Kasumi-1 (cell line): Measurements from ENCODE around the gene PHETA1.

Source experiments
- DNase-seq, 2 experiments: peaks; one replicate each; lab custom pipeline; 2025; lab: John Stamatoyannopoulos, UW

Gene PHETA1

DNA sequence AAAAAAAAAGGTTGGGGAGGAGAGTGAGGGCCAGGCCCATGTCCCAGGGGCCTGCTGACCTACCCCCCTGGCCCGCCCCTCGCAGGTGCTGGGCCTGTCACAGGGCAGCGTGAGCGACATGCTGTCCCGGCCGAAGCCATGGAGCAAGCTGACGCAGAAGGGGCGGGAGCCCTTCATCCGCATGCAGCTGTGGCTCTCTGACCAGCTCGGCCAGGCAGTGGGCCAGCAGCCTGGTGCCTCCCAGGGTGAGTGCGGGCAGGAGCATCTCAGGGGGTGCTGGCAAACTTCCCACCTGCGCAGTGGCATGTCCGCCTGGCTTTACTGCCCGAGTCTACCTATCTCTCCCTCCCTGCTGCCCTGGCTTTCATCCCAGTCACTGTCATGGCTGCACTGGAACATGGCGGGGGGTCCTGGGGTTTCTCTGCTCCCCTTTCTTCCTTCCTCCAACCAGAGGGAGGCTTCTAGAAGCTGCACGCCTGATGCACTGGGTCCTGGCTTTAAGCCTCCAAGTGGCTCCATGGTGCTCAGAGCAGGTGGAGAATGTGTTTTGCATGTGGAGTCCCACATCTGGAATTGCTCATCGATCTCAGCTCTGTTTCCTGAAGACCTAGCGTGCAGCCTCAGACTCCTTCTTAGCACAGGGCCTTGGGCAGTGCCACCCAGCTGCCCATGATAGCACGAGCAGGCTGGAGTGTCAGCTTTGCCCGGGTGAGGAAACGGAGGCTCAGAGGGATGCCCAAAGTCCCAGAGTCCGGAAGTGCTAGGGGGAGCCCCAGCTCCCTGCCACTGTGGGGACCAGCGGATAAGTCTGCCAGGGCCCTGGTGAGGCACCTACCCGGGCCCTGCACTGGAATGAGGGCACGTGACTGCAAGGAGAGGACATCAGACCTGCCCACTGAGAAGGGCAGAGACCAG, 46.3 kb downstream of the PHETA1 start:
- DNase-seq, result no peak

DNA sequence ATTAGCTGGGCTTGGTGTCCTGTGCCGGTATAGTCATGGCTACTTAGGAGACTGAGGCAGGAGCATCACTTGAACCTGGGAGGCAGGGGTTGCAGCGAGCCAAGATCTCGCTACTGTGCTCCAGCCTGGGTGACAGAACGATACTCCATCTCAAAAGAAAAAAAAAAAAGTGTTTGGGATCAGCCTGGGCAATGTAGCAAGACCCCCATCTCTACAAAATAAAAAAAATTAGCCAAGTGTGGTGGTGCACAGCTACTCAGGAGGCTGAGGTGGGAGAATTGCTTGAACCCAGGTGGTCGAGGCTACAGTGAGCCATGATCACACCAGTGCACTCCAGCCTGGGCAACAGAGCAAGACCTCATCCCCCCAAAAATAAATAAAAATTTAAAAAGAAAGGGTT, 47.6 kb downstream of the PHETA1 start:
- DNase-seq, result no peak

DNA sequence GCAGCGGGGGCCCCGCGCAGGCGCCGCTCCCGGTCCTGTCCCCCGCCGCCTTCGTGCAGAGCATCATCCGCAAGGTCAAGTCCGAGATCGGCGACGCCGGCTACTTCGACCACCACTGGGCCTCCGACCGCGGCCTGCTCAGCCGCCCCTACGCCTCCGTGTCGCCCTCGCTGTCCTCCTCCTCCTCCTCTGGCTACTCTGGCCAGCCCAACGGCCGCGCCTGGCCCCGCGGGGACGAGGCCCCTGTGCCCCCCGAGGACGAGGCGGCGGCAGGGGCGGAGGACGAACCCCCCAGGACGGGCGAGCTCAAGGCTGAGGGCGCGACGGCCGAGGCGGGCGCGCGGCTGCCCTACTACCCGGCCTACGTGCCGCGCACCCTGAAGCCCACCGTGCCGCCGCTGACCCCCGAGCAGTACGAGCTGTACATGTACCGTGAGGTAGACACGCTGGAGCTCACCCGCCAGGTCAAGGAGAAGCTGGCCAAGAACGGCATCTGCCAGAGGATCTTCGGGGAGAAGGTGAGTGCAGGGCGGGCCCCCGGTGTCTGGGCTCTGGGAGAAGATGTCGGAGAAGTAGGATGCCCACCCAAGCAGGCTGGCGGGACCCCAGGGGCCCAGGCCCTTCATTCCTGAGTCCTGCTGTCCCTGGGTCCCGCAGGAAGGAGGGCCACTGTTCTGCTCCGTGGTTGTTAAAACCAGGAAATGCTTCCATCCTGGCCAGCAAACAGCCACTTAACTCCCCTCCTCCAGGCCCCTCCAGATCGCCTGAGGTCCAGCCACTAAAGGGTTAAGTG, 48.4 kb downstream of the PHETA1 start:
- DNase-seq, result no peak

GRCh38 chr12:111319600-111320257, 49.2 kb downstream of the PHETA1 start:
- DNase-seq, result no peak

- DNase-seq, result no peak
Observed at GRCh38 chr12:111318450-111318849, 50.4 kb downstream of the PHETA1 start.

DNA sequence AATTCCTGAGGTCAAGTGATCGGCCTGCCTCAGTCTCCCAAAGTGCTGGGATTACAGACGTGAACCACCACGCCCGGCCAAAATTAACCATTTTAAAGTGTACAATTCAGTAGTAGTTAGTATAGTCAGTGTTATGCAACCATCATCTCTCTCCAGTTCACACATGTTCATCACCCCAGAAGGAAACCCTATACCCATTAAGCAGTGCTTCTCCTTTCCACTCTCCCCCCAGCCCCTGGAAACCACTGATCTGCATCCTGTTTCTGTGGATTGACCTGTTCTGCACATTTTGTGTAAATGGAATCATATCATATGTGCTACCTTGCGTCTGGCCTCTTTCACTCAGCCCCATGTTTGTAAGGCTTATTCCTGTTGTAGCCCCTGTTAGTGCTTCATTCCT, 52.2 kb downstream of the PHETA1 start:
- DNase-seq, result peak; percentile 63 to 77

DNA sequence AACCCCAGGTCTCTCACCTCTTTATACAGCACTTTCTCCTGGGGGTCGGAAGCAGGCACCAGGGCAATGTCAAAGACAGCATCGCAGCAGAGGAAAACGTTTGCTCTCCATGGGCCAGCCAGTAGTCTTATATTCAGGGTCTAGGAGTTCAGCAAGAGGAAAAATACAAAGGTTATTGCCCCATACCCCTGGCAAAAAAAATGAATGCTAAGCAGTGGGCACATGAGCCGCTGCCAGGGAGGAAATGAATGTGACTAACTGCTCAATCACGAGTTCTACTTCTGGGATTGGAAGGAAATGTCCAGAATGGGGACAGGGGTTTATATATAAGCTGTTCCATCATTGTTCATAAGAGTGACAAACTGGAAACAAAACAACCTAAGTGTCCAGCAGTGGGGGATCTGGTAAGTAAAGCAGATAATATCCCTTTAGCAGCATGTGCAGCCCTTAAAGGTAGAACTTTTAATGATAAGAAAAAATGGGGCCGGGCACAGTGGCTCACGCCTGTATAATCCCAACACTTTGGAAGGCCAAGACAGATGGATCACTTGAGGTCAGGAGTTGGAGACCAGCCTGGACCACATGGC, 53.8 kb downstream of the PHETA1 start:
- peak; percentile 18 to 25 for DNase-seq

- DNase-seq, result peak; percentile 85 to 87
Observed at GRCh38 chr12:111313833-111314259, 55.0 kb downstream of the PHETA1 start.

DNA sequence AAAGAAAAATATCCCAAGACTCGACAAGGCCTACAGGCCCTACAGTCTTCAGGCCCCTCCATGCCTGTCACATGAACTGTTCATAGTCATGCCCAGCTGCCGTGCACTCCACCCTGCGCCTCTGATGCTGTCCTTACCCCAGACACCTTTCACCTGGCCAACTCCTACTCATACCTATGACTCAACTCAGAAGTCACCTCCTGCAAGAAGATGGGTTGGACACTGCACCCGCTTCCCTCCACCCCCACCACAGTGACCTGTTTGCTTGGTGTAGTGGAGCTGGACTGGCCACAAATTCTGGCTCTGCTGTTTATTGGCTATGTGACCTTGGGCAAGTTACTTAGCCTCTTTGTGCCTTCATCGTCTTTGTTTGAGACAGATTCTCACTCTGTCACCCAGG, 56.2 kb downstream of the PHETA1 start:
- no peak for DNase-seq

- no peak for DNase-seq
Observed at GRCh38 chr12:111312016-111312415, 56.9 kb downstream of the PHETA1 start.

DNA sequence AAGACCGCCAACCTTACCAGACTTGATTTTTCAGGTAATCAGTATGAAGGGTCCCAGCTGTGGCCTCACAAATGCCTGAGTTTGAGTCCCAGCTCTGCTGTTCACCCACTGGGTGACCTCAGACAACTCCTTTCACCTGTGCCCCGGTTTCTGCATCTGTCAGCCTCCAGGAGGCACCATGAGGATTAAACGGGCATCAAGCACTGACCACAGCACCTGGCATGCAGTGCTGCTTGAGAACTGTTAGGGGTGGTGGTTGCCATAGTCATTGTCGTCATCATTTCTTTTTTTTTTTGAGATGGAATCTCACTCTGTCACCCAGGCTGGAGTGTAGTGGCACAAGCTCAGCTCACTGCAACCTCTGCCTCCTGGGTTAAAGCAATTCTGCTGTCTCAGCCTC, 57.9 kb downstream of the PHETA1 start:
- DNase-seq, result no peak
